Measurements from ENCODE around the gene RENBP.
"Not testable (repeated sequence)": the region's sequence is repeated elsewhere in the genome, so short reads cannot be mapped to it uniquely, and the experiment has no call there.

Gene RENBP

DNA sequence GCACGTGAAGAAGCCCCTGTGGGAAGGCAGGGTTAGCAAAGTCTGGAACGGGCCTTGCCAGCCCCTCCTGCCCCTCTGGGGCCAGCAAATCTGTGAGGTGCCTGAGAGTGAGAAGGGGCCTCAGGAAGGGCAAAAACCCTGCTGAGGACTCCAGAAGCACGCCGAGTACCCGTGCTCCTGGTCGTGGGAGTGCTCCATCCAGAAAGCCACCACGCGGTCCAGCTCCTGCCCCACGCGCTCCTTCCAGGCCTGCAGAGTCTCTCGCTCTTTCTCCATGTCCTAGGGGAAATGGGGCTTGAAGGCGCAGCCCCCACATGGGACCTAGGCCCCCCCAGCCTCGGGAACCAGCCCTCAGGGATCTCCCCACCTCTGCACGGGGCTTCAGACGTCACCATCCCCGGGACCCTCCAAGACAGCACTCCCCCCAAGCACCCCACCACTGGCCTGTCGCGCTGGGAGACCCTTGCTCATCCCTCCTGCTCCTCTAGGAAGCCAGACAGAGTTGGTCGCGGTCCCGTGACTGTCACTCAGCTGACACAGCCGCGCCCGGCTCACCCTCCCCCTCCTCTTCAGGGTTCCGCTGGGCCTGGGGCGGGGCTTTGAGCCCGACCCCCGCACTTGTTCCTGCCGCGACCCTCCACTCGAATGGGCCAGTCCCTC is at the start of gene RENBP:
Gene RENBP, minus strand, starts transcription at position 504 of the 660 bp plus-strand sequence. Its CDS starts 33 bp downstream, at position 471.
- no peak for DNase-seq

- no peak for DNase-seq
These were observed 49.5 kb upstream of the RENBP start for GRCh38 chrX:153993978-153994377.

GRCh38 chrX:153993079-153993478 is 48.6 kb upstream of the RENBP start:
- DNase-seq, result no peak

DNA sequence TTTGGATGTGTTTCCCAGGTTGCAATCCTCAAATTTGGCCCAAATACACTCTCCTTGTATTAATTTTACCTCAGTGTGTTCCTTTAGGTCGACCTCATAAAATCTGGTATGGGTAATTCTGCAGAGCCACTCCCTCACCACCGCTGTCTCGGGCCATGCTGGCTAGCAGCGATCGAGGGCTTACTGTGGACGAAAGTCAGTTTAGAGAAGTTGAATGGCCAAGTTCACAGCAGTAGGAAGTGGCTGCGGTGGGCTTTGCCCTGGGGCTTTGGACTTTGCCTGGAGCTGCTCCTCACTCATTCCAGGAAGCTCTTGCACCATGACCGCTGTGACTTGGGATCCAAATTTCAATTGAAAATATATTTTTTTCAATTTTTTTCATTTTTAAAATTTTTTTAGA is 47.7 kb upstream of the RENBP start:
- no peak for DNase-seq

GRCh38 chrX:153991013-153991580 is 46.7 kb upstream of the RENBP start:
- no peak for DNase-seq

DNA sequence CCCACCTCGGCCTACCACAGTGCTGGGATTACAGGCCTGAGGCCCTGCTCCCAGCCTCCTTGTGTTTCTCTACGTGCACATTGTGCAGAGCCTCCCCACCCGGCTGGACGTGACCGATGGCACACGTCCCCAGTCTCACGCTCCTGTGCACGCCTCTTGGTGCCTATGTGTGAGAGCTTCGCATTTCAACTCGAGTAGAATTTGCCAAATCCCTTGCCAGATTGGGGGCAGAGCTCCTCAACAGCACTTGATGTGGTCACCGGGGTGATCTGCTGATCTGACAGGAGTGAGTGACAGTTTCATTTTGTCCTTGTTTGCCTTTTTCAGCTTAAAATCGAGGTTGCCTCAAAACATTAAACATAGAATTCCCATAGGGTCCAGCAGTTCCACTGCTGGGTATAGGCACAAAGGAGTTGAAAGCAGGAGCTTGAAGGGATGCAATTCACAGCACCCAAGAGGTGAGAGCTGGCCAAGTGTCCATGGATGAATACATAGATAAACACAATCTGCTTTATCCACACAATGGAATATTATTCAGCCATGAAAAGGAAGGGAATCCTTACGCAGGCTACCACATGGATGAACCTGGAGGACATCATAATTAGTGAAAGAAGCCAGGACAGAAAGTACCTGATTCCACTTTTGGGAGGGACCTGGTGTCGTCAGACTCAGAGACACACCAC is 45.7 kb upstream of the RENBP start:
- DNase-seq, result no peak

DNA sequence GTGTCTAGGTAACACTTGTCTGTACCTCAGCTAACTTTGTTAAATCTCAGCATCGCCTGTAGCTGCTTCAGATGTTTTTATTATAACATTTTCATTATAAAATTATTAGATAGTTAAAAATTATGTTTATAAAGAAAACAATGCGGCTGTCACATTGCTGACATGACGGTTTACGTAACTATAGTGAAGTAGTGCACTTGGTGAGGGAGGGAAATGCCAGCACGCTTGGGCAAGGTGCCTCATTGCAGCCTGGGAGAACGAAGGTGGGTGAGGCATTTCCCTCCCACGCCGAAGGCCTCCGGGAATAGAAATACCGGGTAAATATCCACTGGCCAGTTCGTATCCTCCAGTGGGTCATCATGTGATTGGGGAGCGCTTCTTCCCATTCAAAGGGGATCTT is 44.0 kb upstream of the RENBP start:
- no peak for DNase-seq

DNA sequence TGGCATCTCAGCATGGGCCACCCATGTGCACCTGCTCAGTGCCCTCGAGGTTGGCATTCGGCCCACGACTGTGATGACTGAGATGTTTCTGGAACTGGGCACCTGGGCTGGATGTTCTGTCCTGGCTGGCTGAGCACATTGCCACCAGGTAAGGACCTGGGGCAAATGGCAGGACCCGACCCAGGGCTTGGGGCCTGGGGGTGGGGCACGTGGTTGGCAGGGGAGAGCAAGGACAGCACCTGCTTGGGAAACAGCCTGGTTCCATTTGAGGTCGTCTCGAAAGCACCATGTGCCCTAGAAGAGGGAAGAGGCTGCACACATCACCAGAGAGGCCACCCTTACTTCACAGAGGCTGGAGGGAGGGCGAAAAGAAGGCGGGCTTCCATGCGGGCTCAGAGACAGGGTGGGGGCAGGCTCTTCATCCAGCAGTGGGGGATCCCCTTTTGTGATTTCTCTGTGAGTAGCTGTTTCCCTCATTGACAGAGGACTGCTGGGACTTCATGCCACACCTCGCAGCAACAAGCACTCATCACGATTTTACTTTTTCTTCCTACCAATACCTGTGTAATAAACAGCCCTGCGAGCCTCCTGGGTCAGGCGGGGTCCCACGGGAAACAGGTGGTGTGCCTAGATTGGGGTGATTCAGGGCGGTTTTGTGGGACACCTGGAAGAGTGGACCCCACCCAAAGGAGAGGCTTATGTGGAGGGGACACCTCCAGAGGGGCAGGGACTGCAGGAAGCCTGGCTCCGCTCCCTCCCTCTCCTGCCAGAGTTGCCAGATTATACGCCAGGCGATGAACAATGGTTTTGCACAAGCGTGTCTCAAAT is 40.1 kb upstream of the RENBP start:
- no peak for DNase-seq

GRCh38 chrX:153983321-153983801 is 38.9 kb upstream of the RENBP start:
- DNase-seq, result no peak

- no peak for DNase-seq
These were observed 37.5 kb upstream of the RENBP start for GRCh38 chrX:153981771-153982533.

GRCh38 chrX:153981231-153981630 is 36.8 kb upstream of the RENBP start:
- DNase-seq, result no peak

DNA sequence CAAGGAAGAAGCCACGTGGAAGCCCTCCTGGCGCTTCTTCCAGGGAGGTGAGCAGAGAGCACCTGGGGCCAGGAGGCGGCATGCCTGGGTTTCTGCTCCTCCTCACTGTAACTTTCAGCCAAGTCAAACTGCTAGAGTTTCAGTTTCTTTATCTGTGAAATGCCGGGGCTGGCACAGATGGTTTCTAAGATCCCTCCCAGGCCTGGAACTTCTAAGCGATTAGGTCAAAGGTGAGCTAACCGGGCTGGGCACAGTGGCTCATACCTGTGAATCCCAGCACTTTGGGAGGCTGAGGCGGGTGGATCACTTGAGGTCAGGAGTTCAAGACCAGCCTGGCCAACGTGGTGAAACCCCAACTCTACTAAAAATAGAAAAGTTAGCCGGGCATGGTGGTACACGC is 36.0 kb upstream of the RENBP start:
- DNase-seq, result not testable (repeated sequence)

GRCh38 chrX:153974726-153975286 is 30.4 kb upstream of the RENBP start:
- no peak for DNase-seq

- no peak for DNase-seq
These were observed 29.7 kb upstream of the RENBP start for GRCh38 chrX:153974003-153974725.

- peak in 1 of 2 experiments; percentile 17 for DNase-seq
These were observed 28.9 kb upstream of the RENBP start for GRCh38 chrX:153973127-153974002.

DNA sequence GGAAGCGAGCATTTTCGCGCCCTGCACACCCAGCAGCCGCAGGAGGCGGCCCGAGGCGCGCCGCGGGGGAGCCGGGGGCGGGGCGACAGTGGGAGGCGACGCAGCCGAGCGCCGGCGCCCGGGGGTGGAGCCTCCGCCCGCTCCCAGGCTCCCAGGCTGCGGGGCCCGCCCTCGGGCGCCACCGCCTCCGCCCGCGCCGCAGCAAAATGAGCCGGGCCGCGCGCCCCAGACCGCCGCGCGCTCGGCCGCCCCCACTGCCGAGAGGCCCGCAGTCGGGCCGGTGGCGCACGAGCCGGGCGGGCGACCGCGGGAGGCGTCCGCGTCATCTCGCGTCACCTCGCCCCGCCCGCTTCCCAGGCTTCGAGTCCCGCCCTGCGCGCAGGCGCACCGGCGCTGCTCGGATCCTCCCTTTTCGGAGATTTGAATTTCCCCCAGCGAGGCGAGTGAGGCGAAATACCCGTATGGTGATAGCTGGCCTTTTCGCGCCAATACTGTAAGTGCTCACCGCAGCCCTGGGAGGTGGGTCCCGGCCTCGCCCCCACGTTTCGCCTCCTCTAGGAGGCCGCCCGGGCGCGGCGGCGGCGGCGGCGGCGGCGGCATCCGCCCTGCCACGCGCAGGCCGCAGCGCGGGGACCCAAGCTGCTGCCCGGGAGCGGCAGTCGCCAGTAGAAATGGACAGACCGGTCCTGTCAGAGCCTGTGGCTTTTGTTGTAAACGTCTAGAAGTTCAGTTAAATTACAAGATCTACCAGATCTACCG is 28.1 kb upstream of the RENBP start, which contains the start of gene TMEM187:
Gene TMEM187, plus strand, starts transcription at position 387 of the 759 bp plus-strand sequence. CDS start 9,309 bp downstream, outside the sequence.
- DNase-seq, result peak; percentile 78 to 94

- peak; percentile 91 to 93 for DNase-seq
These were observed 27.3 kb upstream of the RENBP start, which contains the start of gene HCFC1 for GRCh38 chrX:153971450-153972367. Gene HCFC1, minus strand, starts transcription at chrX:153971818. Its CDS starts 978 bp downstream, at chrX:153970840.

GRCh38 chrX:153971124-153971449 is 26.6 kb upstream of the RENBP start:
- DNase-seq, result peak; percentile 69 to 86

Data from NCI-H446 (cell line).